ENCODE data around the gene SPATA17. TPM values are rescaled to one million over a fixed set of nuclear protein-coding genes. Genes with fewer than 3 reads are reported as not detected.

The SPATA17 gene
- total and polyA plus RNA-seq, 2 of the 13 experiments (the other 11 are each of a cell fraction or from before 2014, with no cell fraction given), result 0.48 to 1.7 TPM

DNA sequence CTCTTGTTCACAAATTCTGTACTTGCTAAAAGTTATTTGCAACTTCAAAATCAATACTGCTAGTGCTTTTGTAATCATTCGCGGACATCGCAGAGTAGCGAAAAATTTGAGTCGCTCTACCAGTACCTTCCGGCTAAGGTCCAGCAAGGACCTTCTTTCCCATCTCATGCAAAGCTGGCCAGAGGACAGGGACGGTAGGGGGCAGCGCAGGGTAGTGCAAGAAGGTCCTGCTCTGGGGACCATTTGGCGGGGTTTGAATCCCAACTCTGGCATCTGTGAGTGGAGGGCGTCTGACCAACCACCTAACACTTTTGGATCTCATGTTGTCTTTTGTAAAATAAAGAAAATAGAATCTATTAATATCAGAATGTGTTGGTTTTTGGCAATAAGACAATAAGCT lies 258.3 kb downstream of the SPATA17 start:
- ChIA-PET POLR2A (no interaction called here), CTCF (ENCODE audit: low intra/inter-chr PET ratio, low total read pairs) (no interaction called here)
- no peaks in the 10 kb centered on the region for H3K79me2 ChIP-seq (ENCODE audit: insufficient read depth, low read length)
- FAIRE-seq (no peak), DNase-seq (ENCODE audit: low spot score) (no peak), ATAC-seq (peak; percentile 75)
- no peaks in the 10 kb centered on the region for H3K9me3 ChIP-seq (ENCODE audit: low read length)
- H3K9ac ChIP-seq (ENCODE audit: insufficient read depth, low read depth, low read length), result no peak overlapping the region
- TF ChIP-seq TCF12 (IDR thresholded peaks at IDR 0.05) (no peak), TCF12 (CRISPR knock-in tag; IDR thresholded peaks at IDR 0.05) (no peak), HNRNPK (IDR thresholded peaks at IDR 0.05; ENCODE audit: low read depth, low read length, poor library complexity, severe bottlenecking) (no peak), GFI1 (CRISPR knock-in tag; IDR thresholded peaks at IDR 0.05; ENCODE audit: borderline replicate concordance) (no peak), ONECUT2 (CRISPR knock-in tag; IDR thresholded peaks at IDR 0.05) (no peak), STAG1 (CRISPR knock-in tag; IDR thresholded peaks at IDR 0.05) (peak; percentile 55), AHDC1 (CRISPR knock-in tag; IDR thresholded peaks at IDR 0.05; ENCODE audit: borderline replicate concordance) (no peak), ZNF577 (CRISPR knock-in tag; IDR thresholded peaks at IDR 0.05; ENCODE audit: borderline replicate concordance, low read depth) (no peak), U2AF2 (IDR thresholded peaks at IDR 0.05; ENCODE audit: low read depth, low read length) (no peak)
- TF ChIP-seq, protein P1, sequence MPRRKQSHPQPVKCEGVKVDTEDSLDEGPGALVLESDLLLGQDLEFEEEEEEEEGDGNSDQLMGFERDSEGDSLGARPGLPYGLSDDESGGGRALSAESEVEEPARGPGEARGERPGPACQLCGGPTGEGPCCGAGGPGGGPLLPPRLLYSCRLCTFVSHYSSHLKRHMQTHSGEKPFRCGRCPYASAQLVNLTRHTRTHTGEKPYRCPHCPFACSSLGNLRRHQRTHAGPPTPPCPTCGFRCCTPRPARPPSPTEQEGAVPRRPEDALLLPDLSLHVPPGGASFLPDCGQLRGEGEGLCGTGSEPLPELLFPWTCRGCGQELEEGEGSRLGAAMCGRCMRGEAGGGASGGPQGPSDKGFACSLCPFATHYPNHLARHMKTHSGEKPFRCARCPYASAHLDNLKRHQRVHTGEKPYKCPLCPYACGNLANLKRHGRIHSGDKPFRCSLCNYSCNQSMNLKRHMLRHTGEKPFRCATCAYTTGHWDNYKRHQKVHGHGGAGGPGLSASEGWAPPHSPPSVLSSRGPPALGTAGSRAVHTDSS (CRISPR knock-in tag; conservative IDR thresholded peaks at IDR 0.05), result no peak
- TF ChIP-seq, protein P2, sequence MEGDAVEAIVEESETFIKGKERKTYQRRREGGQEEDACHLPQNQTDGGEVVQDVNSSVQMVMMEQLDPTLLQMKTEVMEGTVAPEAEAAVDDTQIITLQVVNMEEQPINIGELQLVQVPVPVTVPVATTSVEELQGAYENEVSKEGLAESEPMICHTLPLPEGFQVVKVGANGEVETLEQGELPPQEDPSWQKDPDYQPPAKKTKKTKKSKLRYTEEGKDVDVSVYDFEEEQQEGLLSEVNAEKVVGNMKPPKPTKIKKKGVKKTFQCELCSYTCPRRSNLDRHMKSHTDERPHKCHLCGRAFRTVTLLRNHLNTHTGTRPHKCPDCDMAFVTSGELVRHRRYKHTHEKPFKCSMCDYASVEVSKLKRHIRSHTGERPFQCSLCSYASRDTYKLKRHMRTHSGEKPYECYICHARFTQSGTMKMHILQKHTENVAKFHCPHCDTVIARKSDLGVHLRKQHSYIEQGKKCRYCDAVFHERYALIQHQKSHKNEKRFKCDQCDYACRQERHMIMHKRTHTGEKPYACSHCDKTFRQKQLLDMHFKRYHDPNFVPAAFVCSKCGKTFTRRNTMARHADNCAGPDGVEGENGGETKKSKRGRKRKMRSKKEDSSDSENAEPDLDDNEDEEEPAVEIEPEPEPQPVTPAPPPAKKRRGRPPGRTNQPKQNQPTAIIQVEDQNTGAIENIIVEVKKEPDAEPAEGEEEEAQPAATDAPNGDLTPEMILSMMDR (CRISPR knock-in tag; IDR thresholded peaks at IDR 0.05), result peak; percentile 54
- TF ChIP-seq, protein P3, sequence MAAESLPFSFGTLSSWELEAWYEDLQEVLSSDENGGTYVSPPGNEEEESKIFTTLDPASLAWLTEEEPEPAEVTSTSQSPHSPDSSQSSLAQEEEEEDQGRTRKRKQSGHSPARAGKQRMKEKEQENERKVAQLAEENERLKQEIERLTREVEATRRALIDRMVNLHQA (CRISPR knock-in tag; IDR thresholded peaks at IDR 0.05), result no peak
- no TSS peak for BruUV-seq (replicated peaks)
- in situ Hi-C loops (cut with HindIII; ENCODE audit: extremely low pct_ligation_motif_present, low pct_unique_long_range_greater_than_20kb), result no loop called here
- H4K20me1 ChIP-seq (ENCODE audit: insufficient read depth, low read length), result no peaks in the 10 kb centered on the region
- no peaks in the 10 kb centered on the region for H3K36me3 ChIP-seq (replicated peaks in 1 of 2; ENCODE audit: control insufficient read depth in 1 of 2, insufficient read depth in 2 of 2, low read length in 2 of 2)
- no peak overlapping the region for H2AFZ ChIP-seq (ENCODE audit: low read length)
- intact Hi-C loops (cut with micrococcal nuclease; ENCODE audit: unreplicated experiment), result no loop called here
- H3K4me2 ChIP-seq (ENCODE audit: low read depth, low read length), result no peak overlapping the region
- no peak overlapping the region for H3K27ac ChIP-seq (ENCODE audit: extremely low read length, insufficient read depth, low read length)
- no peak overlapping the region for H3K4me3 ChIP-seq (replicated peaks in 1 of 3; ENCODE audit: insufficient read depth in 1 of 3, low read depth in 2 of 3, low read length in 3 of 3)
- H3K4me1 ChIP-seq (ENCODE audit: insufficient read depth, low read length), result no peaks in the 10 kb centered on the region
- no peaks in the 10 kb centered on the region for H3K27me3 ChIP-seq (ENCODE audit: control insufficient read depth in 1 of 2, insufficient read depth in 2 of 2, low read length in 2 of 2)
- 61% methylated on average over 9 of the region's 10 CpGs for WGBS (ENCODE audit: low lambda C conversion rate)

All from HepG2 (cell line).